Measurements from ENCODE around the gene VMP1.

DNA sequence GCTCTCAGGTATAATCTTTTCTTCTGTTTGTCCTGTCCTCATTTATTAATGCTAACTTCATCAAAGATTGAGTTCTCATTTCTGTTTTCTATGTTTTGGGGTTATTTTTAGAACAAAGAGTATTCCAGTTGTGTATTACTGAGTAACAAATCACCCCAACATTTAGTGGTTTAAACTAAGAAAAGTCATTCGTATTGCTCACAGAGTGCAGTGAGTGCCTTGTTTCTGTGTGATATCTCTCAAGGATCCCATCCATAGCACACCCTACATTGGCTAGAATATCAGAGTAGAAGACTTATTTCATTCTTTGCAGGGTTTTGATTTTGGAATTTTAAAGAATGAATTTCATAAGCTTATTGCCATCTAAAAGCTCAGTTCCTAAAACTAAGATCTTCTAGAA lies 72.1 kb downstream of the VMP1 start:
- TF ChIP-seq POLR2A (IDR thresholded peaks at IDR 0.05; ENCODE audit: low read length) (no peak), GATA1 (IDR thresholded peaks at IDR 0.05; ENCODE audit: low read depth, low read length) (no peak)

Data from erythroblast (primary cell).